ENCODE data around the gene PGM5.

PGM5 gene

GRCh38 chr9:68507130-68507805, 150.9 kb downstream of the PGM5 start:
- Histone ChIP-seq H3K27ac (ENCODE audit: low read depth, low read length) (peak overlapping the region; percentile 84), H3K9ac (ENCODE audit: low read length) (no peak overlapping the region), H3K4me3 (ENCODE audit: low read length) (no peak overlapping the region), H3K27me3 (ENCODE audit: control insufficient read depth, insufficient read depth, low read length) (no peaks in the 10 kb centered on the region), H3K4me1 (ENCODE audit: control insufficient read depth, insufficient read depth, low read length) (peaks cover 33% of the 10 kb centered on the region), H3K36me3 (ENCODE audit: control insufficient read depth, insufficient read depth, low read length) (no peaks in the 10 kb centered on the region)

GRCh38 chr9:68507806-68508145, 151.4 kb downstream of the PGM5 start:
- no peaks in the 10 kb centered on the region for H3K27me3 ChIP-seq (ENCODE audit: control insufficient read depth, insufficient read depth, low read length)
- no peaks in the 10 kb centered on the region for H3K36me3 ChIP-seq (ENCODE audit: control insufficient read depth, insufficient read depth, low read length)
- no peak overlapping the region for H3K4me3 ChIP-seq (ENCODE audit: low read length)
- H3K4me1 ChIP-seq (ENCODE audit: control insufficient read depth, insufficient read depth, low read length), result peaks cover 33% of the 10 kb centered on the region
- H3K27ac ChIP-seq (ENCODE audit: low read depth, low read length), result peak overlapping the region; percentile 54
- H3K9ac ChIP-seq (ENCODE audit: low read length), result no peak overlapping the region

GRCh38 chr9:68508547-68508946, 152.1 kb downstream of the PGM5 start:
- peaks cover 33% of the 10 kb centered on the region for H3K4me1 ChIP-seq (ENCODE audit: control insufficient read depth, insufficient read depth, low read length)
- no peaks in the 10 kb centered on the region for H3K27me3 ChIP-seq (ENCODE audit: control insufficient read depth, insufficient read depth, low read length)
- H3K27ac ChIP-seq (ENCODE audit: low read depth, low read length), result peak overlapping the region; percentile 51
- no peak overlapping the region for H3K9ac ChIP-seq (ENCODE audit: low read length)
- no peak overlapping the region for H3K4me3 ChIP-seq (ENCODE audit: low read length)
- no peaks in the 10 kb centered on the region for H3K36me3 ChIP-seq (ENCODE audit: control insufficient read depth, insufficient read depth, low read length)

- peak overlapping the region; percentile 51 for H3K27ac ChIP-seq (ENCODE audit: low read depth, low read length)
Measured at GRCh38 chr9:68509689-68510088, 153.3 kb downstream of the PGM5 start.

GRCh38 chr9:68513385-68513784, 157.0 kb downstream of the PGM5 start:
- Histone ChIP-seq H3K36me3 (ENCODE audit: control insufficient read depth, insufficient read depth, low read length) (no peaks in the 10 kb centered on the region), H3K4me1 (ENCODE audit: control insufficient read depth, insufficient read depth, low read length) (peaks cover 13% of the 10 kb centered on the region), H3K4me3 (ENCODE audit: low read length) (no peak overlapping the region), H3K9ac (ENCODE audit: low read length) (no peak overlapping the region), H3K27me3 (ENCODE audit: control insufficient read depth, insufficient read depth, low read length) (no peaks in the 10 kb centered on the region), H3K27ac (ENCODE audit: low read depth, low read length) (no peak overlapping the region)

More at GRCh38 chr9:68509689-68510088, 153.3 kb downstream of the PGM5 start:
- Histone ChIP-seq H3K9ac (ENCODE audit: low read length) (no peak overlapping the region), H3K4me1 (ENCODE audit: control insufficient read depth, insufficient read depth, low read length) (peaks cover 35% of the 10 kb centered on the region), H3K36me3 (ENCODE audit: control insufficient read depth, insufficient read depth, low read length) (no peaks in the 10 kb centered on the region), H3K27me3 (ENCODE audit: control insufficient read depth, insufficient read depth, low read length) (no peaks in the 10 kb centered on the region), H3K4me3 (ENCODE audit: low read length) (no peak overlapping the region)

- Histone ChIP-seq H3K27ac (ENCODE audit: low read depth, low read length) (no peak overlapping the region), H3K27me3 (ENCODE audit: control insufficient read depth, insufficient read depth, low read length) (no peaks in the 10 kb centered on the region), H3K4me3 (ENCODE audit: low read length) (no peak overlapping the region), H3K9ac (ENCODE audit: low read length) (no peak overlapping the region), H3K36me3 (ENCODE audit: control insufficient read depth, insufficient read depth, low read length) (no peaks in the 10 kb centered on the region), H3K4me1 (ENCODE audit: control insufficient read depth, insufficient read depth, low read length) (peaks cover 8% of the 10 kb centered on the region)
Measured at GRCh38 chr9:68513981-68514380, 157.6 kb downstream of the PGM5 start.

GRCh38 chr9:68515326-68516017, 159.1 kb downstream of the PGM5 start:
- Histone ChIP-seq H3K27ac (ENCODE audit: low read depth, low read length) (peak overlapping the region; percentile 17), H3K27me3 (ENCODE audit: control insufficient read depth, insufficient read depth, low read length) (no peaks in the 10 kb centered on the region), H3K4me1 (ENCODE audit: control insufficient read depth, insufficient read depth, low read length) (peaks cover 5% of the 10 kb centered on the region), H3K9ac (ENCODE audit: low read length) (no peak overlapping the region), H3K36me3 (ENCODE audit: control insufficient read depth, insufficient read depth, low read length) (no peaks in the 10 kb centered on the region), H3K4me3 (ENCODE audit: low read length) (no peak overlapping the region)

- no peaks in the 10 kb centered on the region for H3K36me3 ChIP-seq (ENCODE audit: control insufficient read depth, insufficient read depth, low read length)
- no peak overlapping the region for H3K27ac ChIP-seq (ENCODE audit: low read depth, low read length)
- H3K4me3 ChIP-seq (ENCODE audit: low read length), result no peak overlapping the region
Measured at GRCh38 chr9:68522131-68522530, 165.7 kb downstream of the PGM5 start.

GRCh38 chr9:68522954-68523353, 166.5 kb downstream of the PGM5 start:
- no peak overlapping the region for H3K9ac ChIP-seq (ENCODE audit: low read length)
- H3K27me3 ChIP-seq (ENCODE audit: control insufficient read depth, insufficient read depth, low read length), result no peaks in the 10 kb centered on the region
- no peak overlapping the region for H3K27ac ChIP-seq (ENCODE audit: low read depth, low read length)
- no peak overlapping the region for H3K4me3 ChIP-seq (ENCODE audit: low read length)
- H3K36me3 ChIP-seq (ENCODE audit: control insufficient read depth, insufficient read depth, low read length), result no peaks in the 10 kb centered on the region
- H3K4me1 ChIP-seq (ENCODE audit: control insufficient read depth, insufficient read depth, low read length), result no peaks in the 10 kb centered on the region

More at GRCh38 chr9:68522131-68522530, 165.7 kb downstream of the PGM5 start:
- H3K4me1 ChIP-seq (ENCODE audit: control insufficient read depth, insufficient read depth, low read length), result no peaks in the 10 kb centered on the region
- no peak overlapping the region for H3K9ac ChIP-seq (ENCODE audit: low read length)
- no peaks in the 10 kb centered on the region for H3K27me3 ChIP-seq (ENCODE audit: control insufficient read depth, insufficient read depth, low read length)

- no peak overlapping the region for H3K27ac ChIP-seq (ENCODE audit: low read depth, low read length)
- no peaks in the 10 kb centered on the region for H3K27me3 ChIP-seq (ENCODE audit: control insufficient read depth, insufficient read depth, low read length)
- no peaks in the 10 kb centered on the region for H3K4me1 ChIP-seq (ENCODE audit: control insufficient read depth, insufficient read depth, low read length)
- no peak overlapping the region for H3K4me3 ChIP-seq (ENCODE audit: low read length)
- no peaks in the 10 kb centered on the region for H3K36me3 ChIP-seq (ENCODE audit: control insufficient read depth, insufficient read depth, low read length)
- H3K9ac ChIP-seq (ENCODE audit: low read length), result no peak overlapping the region
Measured at GRCh38 chr9:68523367-68523936, 167.0 kb downstream of the PGM5 start.

GRCh38 chr9:68530618-68531017, 174.2 kb downstream of the PGM5 start:
- peaks cover 7% of the 10 kb centered on the region for H3K36me3 ChIP-seq (ENCODE audit: control insufficient read depth, insufficient read depth, low read length)
- H3K27me3 ChIP-seq (ENCODE audit: control insufficient read depth, insufficient read depth, low read length), result no peaks in the 10 kb centered on the region
- H3K27ac ChIP-seq (ENCODE audit: low read depth, low read length), result peak overlapping the region; percentile 81
- H3K4me3 ChIP-seq (ENCODE audit: low read length), result no peak overlapping the region
- H3K9ac ChIP-seq (ENCODE audit: low read length), result no peak overlapping the region
- H3K4me1 ChIP-seq (ENCODE audit: control insufficient read depth, insufficient read depth, low read length), result peaks cover 36% of the 10 kb centered on the region

GRCh38 chr9:68532131-68532530, 175.7 kb downstream of the PGM5 start:
- Histone ChIP-seq H3K27me3 (ENCODE audit: control insufficient read depth, insufficient read depth, low read length) (no peaks in the 10 kb centered on the region), H3K27ac (ENCODE audit: low read depth, low read length) (peak overlapping the region; percentile 81), H3K4me1 (ENCODE audit: control insufficient read depth, insufficient read depth, low read length) (peaks cover 46% of the 10 kb centered on the region), H3K36me3 (ENCODE audit: control insufficient read depth, insufficient read depth, low read length) (peaks cover 7% of the 10 kb centered on the region), H3K4me3 (ENCODE audit: low read length) (no peak overlapping the region), H3K9ac (ENCODE audit: low read length) (no peak overlapping the region)

All from rectal smooth muscle tissue (tissue), 1 donor.